ENCODE data around the gene EEF1E1.

DNA sequence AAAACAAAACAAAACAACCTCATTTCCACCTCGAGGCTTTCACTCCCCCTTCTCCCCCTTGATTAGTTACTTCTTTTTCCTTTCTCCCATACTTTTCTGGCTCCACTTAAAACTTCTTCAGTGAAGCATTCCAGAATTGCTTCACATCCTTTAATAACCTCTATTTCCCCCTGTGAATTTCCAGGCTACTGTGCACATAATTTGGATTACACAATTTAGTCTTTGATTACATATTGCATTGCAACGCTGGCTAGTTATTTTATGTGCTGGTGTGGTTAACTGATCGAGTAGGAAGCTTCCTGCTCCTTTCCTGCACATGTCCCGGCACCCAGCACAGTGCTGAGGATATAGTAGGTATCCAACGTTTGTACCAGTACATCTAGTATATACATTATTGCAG lies 28.1 kb upstream of the EEF1E1 start:
- TF ChIP-seq POLR2A (IDR thresholded peaks at IDR 0.05; ENCODE audit: low read depth, low read length) (no peak), POLR2AphosphoS5 (IDR thresholded peaks at IDR 0.05; ENCODE audit: low read depth, low read length) (no peak), TAF1 (IDR thresholded peaks at IDR 0.05; ENCODE audit: borderline replicate concordance, low read depth, low read length) (no peak)

Measured in GM12892 (cell line).